ENCODE measurements around the gene RAB11B. TPM values are rescaled to one million over a fixed set of nuclear protein-coding genes. Genes with fewer than 3 reads are reported as not detected.
"Not testable (repeated sequence)": the region's sequence is repeated elsewhere in the genome, so short reads cannot be mapped to it uniquely, and the experiment has no call there.

The RAB11B gene
- polyA plus RNA-seq, 3 donors = 125 to 147 (median 129) TPM

DNA sequence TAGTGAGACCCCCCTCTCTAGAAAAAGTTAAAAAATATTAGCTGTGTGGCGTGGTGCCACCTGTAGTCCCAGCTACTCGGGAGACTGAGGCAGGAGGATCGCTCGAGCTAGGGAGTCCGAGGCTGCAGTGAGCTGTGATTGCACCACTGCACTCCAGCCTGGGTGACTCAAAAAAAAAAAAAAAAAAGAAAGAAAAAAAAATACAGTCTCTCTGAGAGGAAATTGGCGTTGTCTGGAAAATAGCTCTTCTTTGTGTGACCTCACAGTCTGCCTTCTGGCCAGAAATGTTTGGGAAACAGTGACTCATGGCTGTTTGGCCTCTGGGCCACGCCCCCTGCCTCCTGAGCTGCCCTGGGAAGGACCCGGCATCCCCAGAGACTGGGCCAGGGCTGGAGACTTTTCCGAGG, 33.7 kb downstream of the RAB11B start:
- no peak for DNase-seq (ENCODE audit: low read depth in 3 of 3, low spot score in 2 of 3)

DNA sequence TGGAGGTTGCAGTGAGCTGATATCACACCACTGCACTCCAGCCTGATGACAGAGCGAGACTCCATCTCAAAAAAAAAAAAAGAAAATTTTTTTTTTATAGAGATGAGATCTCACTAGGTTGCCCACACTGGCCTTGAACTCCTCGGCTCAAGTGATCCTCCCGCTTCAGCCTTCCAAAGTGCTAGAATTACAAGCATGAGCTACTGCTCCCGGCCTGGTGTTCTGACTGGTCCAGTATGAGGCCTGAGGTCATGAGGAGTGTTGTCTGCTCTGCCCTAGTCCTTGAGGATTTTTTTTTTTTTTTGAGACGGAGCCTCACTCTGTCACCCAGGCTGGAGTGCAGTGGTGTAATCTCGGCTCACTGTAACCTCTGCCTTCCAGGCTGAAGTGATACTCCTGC, 35.2 kb downstream of the RAB11B start:
- not testable (repeated sequence) for DNase-seq (ENCODE audit: low read depth in 3 of 3, low spot score in 2 of 3)

DNA sequence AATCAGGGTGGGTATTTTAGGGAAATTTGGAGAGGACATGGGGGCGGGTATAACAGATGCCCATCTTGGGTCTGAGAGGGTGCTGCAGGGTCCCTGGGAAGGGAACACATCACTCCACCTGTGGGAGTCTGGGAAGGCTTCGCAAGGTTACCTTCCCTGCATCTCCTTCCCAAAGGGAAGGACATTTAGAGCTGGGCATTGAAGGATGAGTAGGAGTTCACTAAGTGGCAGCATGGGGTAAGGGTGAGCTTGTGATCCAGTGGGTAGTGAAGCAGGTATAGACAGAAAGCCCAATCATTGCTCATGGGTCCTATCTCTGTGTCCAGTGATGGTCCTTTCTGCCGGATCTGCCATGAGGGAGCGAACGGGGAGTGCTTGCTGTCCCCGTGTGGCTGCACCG, 36.1 kb downstream of the RAB11B start:
- DNase-seq (ENCODE audit: low read depth in 3 of 3, low spot score in 2 of 3) = no peak

DNA sequence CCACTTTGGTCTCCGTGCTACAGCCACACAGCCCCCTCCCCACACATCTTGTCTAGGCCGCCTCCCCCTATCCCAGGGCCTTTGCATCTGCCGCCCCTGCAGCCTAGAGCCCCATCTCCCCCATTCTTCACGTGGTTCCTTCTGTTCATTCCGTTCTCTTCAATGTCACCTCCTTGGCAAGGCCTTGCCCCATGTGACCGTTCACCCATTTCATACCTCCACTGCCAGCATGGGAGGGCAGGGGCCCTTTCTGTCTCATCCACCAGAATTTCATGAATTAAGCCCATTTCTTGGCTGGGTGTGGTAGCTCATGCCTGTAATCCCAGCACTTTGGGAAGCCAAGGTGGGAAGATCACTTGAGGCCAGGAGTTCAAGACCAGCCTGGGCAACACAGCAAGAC, 38.9 kb downstream of the RAB11B start:
- no peak for DNase-seq (ENCODE audit: low read depth in 3 of 3, low spot score in 2 of 3)

DNA sequence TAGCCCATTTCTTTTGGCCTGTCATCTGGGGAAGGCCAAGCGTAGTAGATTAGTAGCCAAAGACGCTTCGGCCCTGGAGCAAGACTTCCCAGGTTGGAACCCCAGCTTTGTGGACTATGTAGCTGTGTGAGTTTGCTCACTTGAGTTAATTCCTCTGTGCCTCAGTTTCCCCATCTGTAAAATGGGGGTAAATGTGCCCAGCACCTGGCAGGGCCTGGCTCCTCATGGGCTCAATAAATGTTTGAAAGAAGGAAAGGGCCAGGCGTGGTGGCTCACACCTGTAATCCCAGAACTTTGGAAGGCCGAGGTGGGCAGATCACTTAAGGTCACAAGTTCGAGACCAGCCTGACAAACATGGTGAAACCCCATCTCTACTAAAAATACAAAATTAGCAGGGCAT, 39.7 kb downstream of the RAB11B start:
- no peak for DNase-seq (ENCODE audit: low read depth in 3 of 3, low spot score in 2 of 3)

DNA sequence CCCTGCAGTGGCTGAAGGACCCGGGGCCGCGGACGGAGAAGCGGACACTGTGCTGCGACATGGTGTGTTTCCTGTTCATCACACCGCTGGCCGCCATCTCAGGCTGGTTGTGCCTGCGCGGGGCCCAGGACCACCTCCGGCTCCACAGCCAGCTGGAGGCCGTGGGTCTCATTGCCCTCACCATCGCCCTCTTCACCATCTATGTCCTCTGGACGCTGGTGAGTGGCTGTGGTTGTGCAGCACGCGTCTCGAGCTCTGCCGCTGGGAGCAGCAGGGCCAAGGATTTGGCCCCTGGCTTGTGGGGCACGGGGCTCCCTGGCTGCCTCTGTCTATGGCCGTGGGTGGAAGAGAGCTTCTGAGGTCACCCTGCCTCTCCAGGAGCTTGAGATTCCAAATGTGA, 40.5 kb downstream of the RAB11B start:
- DNase-seq (ENCODE audit: low read depth in 3 of 3, low spot score in 2 of 3) = no peak

DNA sequence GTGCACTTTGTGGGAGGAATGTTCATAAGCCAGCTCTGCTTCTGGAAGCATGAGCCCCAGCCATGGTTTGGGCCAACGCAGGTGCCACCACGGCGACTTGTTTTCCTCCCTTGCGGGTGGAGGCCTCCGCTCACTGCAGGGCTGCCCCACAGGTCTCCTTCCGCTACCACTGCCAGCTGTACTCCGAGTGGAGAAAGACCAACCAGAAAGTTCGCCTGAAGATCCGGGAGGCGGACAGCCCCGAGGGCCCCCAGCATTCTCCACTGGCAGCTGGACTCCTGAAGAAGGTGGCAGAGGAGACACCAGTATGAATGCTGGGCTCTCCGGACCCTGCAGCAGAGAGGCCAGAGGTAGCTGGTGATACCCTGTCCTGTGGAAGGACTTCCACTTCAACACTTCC, 48.1 kb downstream of the RAB11B start:
- no peak for DNase-seq (ENCODE audit: low read depth in 3 of 3, low spot score in 2 of 3)

DNA sequence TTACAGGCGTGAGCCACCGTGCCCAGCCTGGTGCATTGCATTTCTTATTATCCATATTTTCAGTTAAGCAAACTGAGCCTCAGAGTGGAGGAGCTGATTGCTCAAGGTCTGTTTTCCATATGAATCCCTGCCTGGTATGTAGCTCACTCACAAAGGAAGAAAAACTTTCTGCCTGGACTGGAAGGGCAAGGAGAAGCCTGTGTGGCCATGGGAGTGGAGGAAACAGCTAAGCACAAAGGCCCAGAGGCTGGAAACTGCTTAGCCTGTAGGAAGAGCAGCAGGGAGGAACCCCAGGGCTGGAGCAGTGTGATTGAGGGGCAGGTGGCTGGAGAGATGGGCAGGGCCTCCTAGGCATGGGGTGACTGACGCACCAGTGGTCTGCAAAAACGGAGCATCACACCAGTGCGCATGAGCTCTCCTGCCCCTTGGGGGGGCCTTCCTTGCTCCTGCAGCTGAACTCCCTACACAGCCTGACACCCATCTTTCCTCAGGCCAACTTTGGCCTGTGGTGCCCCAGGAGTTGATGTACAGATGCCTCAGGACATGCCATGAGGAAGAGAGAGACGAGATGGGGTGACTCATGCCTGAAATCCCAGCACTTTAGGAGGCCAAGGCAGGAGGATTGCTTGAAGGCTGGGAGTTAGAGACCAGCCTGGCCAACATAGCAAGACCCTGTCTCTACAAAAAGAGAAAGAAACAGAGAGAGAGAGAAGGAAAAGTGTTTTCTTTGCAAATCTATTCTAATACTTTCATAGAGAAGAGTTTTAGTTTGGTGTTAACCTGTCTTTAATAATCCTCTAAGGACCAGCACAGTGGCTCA, 51.8 kb downstream of the RAB11B start:
- no peak for DNase-seq (ENCODE audit: low read depth in 3 of 3, low spot score in 2 of 3)

DNA sequence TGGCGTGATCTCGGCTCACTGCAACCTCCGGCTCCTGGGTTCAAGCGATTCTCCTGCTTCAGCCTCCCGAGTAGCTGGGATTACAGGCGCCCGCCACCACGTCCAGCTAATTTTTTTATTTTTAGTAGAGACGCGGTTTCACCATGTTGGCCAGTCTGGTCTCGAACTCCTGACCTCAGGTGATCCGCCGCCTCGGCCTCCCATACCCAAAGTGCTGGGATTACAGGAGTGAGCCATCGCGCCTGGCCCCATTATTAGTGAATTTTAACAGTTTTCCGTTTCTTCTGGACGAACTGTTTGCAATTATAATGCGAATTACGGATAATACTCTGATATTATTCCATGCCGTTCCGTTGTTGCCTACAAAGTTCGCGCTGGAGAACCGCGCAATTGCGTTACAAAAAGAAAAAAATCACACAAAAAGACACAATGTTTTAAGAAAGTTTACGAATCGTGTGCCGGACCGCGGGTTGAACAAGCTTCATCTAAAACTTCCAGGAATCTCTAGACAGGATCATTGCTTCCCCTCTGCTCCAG, 54.0 kb downstream of the RAB11B start:
- not testable (repeated sequence) for DNase-seq (ENCODE audit: low read depth in 3 of 3, low spot score in 2 of 3)

DNA sequence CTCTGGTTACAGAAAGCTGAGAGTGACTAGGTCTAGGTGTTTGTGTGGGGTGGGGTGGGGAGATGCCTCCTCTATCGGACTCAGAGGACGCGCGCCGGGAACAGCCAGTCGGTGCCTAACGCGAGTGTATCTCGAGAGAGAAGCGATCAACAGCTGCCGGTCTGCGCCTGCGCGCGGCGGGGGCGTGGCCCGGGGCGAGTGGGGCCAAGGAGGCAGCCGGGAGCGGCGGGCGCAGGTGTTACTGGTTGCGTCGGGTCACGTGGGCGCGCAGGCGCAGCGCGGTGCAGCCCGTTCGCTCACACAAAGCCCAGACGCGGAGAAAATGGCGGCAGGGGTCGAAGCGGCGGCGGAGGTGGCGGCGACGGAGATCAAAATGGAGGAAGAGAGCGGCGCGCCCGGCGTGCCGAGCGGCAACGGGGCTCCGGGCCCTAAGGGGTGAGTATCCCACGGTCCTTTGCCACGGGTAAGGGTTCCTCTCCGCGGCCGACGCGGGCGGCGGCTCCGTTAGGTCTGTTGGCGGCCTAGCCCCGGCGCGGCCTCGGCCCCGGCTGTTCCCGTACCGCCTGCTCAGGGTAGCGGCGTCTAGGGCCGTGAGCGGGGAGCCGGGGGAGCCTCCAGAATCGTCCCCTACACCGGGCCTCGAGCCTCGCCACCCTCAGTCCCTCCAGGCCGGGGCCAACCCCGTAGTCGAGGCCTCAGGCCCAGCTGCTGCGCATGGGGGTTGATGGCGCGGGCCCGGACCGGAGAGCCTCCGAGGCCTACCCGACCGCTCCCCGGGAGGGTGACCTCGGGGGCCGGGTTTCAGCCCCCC, 54.7 kb downstream of the RAB11B start, which contains the start of gene HNRNPM:
Gene HNRNPM, plus strand, starts transcription at position 299 of the 811 bp plus-strand sequence. Its CDS starts 24 bp downstream, at position 323.
- peak; percentile 85 to 93 (median 91) for DNase-seq (ENCODE audit: low read depth in 3 of 3, low spot score in 2 of 3)

DNA sequence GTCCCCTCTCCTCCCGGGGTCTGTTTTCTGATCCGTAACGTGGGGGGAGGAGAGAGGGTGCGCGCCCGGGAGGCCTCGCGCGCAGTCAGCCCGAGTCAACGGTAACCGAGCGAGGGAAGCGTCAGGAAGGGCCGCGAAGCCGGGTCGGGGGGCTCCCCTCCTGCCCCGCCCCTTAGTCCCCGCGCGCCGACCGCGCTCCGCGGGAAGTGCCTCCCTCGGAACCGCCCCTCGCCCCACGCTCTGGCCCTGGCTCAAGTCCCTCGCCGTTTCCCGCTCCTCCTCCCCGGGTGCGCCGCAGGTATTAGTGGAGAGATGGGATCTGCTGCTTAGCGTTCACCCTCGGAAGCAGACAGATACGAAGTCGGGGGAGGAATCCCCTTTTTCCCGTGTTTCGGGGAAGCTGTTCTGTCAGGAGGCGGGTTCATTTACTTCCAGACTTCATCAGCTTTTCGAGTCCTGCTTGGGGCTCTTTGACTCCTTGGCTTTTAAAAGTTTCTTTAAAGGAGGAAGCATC, 55.4 kb downstream of the RAB11B start:
- DNase-seq (ENCODE audit: low read depth in 3 of 3, low spot score in 2 of 3) = no peak

DNA sequence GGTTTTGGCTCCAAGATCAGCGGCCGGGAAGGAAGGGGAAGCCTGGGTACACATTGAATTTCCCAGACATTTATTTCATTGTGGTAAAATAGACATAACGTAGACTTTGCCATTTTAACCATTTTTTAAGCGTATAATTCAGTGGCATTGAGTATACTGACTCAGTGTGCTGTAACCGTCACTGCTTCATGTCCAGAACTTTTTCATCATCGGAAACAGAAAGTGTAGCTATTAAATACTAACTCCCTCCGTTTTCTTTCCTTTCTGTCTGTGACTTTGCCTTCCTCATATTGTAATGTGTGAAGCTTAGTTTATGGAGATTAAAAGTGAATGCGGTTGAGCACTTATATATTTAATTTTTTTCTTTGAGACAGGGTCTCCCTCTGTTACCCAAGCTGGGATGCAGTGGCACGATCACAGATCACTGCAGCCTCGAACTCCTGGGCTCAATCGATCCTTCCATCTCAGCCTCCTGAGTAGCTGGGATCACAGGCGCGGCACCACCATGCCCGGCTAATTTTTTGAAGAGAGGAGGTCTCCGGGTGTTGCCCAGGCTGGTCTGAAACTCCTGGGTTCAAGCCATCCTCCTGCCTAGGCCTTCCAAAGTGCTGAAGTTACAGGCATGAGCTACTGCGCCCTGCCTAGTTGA, 56.0 kb downstream of the RAB11B start:
- DNase-seq (ENCODE audit: low read depth in 3 of 3, low spot score in 2 of 3) = no peak

DNA sequence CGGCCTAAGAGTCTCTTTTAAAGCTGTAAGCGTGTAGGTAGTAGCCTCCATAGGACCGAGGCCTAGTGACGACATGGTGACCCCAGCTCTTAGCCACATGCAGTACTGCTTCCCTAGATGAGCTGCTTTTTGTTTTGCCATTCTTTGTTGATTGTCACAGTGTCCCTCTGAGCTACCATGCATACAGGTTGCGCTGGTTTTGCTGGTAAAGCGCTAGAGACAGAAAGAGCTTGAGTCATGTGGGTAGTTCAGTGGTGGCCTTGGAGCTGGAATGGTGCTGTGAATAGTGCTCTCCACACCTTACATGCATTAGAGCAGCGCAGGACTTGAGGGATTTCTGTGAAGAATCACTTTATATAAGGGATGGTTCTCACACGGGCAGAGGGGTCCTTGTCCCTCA, 59.7 kb downstream of the RAB11B start:
- no peak for DNase-seq (ENCODE audit: low read depth in 3 of 3, low spot score in 2 of 3)

DNA sequence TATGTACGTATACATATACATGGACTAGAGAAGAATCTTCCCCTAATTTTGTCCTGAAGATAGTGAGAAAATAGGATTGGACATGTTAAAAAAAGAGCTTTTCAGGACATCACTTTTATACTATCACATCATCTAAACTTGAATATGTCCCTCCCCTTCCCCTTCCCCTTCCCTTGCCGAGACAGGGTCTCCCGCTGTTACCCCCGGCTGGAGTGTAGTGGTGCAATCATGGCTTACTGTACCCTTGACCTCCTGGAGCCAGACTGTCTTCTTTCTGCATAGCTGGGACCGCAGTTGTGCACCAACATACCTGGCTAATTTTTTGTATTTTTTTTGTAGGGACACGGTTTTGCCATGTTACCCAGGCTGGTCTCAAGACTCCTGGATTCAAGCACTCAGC, 61.2 kb downstream of the RAB11B start:
- DNase-seq (ENCODE audit: low read depth in 3 of 3, low spot score in 2 of 3) = no peak

DNA sequence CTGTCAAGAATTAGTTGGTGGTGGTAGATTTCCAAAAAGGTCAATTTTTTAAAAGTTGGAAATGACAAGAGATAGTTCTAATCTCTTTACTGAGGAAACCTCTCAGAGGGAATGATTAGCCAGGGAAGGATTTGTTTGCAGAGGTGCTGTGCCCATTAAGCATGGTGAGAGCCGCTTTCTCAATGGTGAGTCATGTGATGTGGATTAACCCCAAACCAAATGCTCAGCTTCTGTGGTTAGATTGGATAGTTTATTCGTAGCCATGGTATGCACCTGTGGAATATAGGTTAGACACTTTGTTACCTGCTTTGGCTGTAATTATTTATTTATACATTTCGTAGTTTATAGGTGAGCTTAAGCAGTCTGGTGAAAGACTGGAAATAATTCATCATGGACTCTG, 61.7 kb downstream of the RAB11B start:
- no peak for DNase-seq (ENCODE audit: low read depth in 3 of 3, low spot score in 2 of 3)

DNA sequence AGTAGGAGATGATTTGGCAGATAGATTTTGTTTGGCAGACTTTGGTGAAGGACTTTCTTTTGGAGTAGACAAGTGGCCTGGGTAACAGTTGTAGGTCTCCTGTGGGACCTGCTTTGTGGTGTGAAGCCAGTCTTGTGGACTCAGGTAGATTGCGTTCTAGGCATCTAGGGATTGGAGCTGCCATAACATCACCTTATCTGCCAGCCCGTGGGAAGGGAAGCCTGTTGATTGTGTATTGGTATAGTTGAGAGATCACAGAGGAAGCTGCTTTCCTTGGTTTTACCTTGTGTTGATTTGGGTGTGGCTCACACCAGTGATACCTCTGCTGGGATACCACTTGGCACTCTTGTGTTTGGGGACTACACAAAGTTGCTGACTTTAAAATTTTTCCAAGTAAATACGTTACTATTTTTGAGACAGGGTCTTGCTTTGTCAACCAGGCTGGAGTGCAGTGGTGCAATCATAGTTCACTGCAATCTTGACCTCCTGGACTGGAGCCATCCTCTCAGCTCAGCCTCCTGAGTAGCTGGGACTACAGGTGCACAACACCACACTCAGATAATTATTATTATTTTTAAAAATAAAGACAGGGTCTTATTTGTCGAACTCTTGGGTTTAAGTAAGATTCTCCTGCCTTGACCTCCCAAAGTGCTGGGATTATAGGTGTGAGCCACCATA, 62.4 kb downstream of the RAB11B start:
- no peak for DNase-seq (ENCODE audit: low read depth in 3 of 3, low spot score in 2 of 3)

DNA sequence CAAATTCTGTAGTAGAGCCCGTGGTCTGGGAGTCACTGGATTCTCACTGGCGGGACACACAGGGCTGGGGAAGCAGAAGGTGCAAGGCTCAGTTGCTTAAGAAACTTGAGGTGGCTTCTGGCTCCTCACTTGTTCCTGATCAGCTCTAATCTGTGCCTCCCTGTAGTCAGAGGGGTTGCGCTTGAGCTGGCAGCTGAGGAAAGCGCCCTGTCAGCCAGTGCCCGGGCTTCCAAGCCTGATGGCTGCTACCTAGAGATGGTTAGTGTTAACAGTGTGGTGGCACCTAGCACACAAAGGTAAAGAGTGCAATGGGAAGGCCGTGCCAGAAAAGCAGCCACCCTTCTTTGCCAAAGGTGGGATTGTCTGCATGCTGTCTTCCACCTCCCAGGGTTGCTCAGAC, 63.5 kb downstream of the RAB11B start:
- DNase-seq (ENCODE audit: low read depth in 3 of 3, low spot score in 2 of 3) = no peak
